Measurements from ENCODE around the gene GPR37L1.
"Not testable (repeated sequence)": the region's sequence is repeated elsewhere in the genome, so short reads cannot be mapped to it uniquely, and the experiment has no call there.

The GPR37L1 gene

GRCh38 chr1:202107801-202108731 lies 14.7 kb upstream of the GPR37L1 start:
- no peak for DNase-seq

GRCh38 chr1:202110977-202111376 lies 11.7 kb upstream of the GPR37L1 start:
- no peak for DNase-seq

- not testable (repeated sequence) for DNase-seq
These were observed 11.1 kb upstream of the GPR37L1 start for GRCh38 chr1:202111589-202111988.

- DNase-seq, result no peak
These were observed 9.6 kb upstream of the GPR37L1 start for GRCh38 chr1:202112859-202113689.

GRCh38 chr1:202113690-202114300 lies 8.9 kb upstream of the GPR37L1 start:
- no peak for DNase-seq

- no peak for DNase-seq
These were observed 6.4 kb upstream of the GPR37L1 start for GRCh38 chr1:202116287-202116686.

- DNase-seq, result no peak
These were observed 4.8 kb upstream of the GPR37L1 start for GRCh38 chr1:202117898-202118371.

GRCh38 chr1:202121006-202121405 lies 1.7 kb upstream of the GPR37L1 start:
- no peak for DNase-seq

- no peak for DNase-seq
These were observed 658 bp downstream of the GPR37L1 start for GRCh38 chr1:202123336-202123813.

GRCh38 chr1:202124142-202124541 lies 1.4 kb downstream of the GPR37L1 start:
- DNase-seq, result no peak

GRCh38 chr1:202125611-202126010 lies 2.9 kb downstream of the GPR37L1 start:
- DNase-seq, result no peak

GRCh38 chr1:202126426-202126825 lies 3.7 kb downstream of the GPR37L1 start:
- no peak for DNase-seq

GRCh38 chr1:202127061-202127460 lies 4.3 kb downstream of the GPR37L1 start:
- no peak for DNase-seq

- DNase-seq, result no peak
These were observed 5.3 kb downstream of the GPR37L1 start for GRCh38 chr1:202127836-202128622.

- no peak for DNase-seq
These were observed 7.0 kb downstream of the GPR37L1 start for GRCh38 chr1:202129453-202130296.

- no peak for DNase-seq
These were observed 7.6 kb downstream of the GPR37L1 start for GRCh38 chr1:202130297-202130721.

GRCh38 chr1:202130816-202131522 lies 8.3 kb downstream of the GPR37L1 start:
- DNase-seq, result no peak

GRCh38 chr1:202131956-202132821 lies 9.5 kb downstream of the GPR37L1 start:
- no peak for DNase-seq

- no peak for DNase-seq
These were observed 10.3 kb downstream of the GPR37L1 start for GRCh38 chr1:202133001-202133400.

Measured in NCI-H446 treated with DMSO at 0.1 percent for 48 hours (cell line).